Measurements from ENCODE around the gene GPBP1. TPM values are rescaled to one million over a fixed set of nuclear protein-coding genes. Genes with fewer than 3 reads are reported as not detected.
"Not testable (repeated sequence)": the region's sequence is repeated elsewhere in the genome, so short reads cannot be mapped to it uniquely, and the experiment has no call there.

Gene GPBP1
- total and polyA plus RNA-seq, 8 donors: 23.4 to 54.0 (median 29.0) TPM

GRCh38 chr5:57189515-57189914 is 15.7 kb downstream of the GPBP1 start:
- 61% methylated on average over 3 of the region's 3 CpGs for WGBS, 2 donors
- Histone ChIP-seq H3K27me3 (no peaks in the 10 kb centered on the region), H3K9me3 (no peaks in the 10 kb centered on the region), H3K4me1 (peaks cover 14 to 44% (median 39%) of the 10 kb centered on the region in 3 donors), H3K27ac (peak overlapping the region in 1 of 4 donors; percentile 25), H3K4me3 (no peak overlapping the region), H3K36me3 (no peaks in the 10 kb centered on the region)
- peak in 1 of 4 donors; percentile 11 for ATAC-seq
- no peak for TF ChIP-seq CTCF (IDR thresholded peaks at IDR 0.05)
- intact Hi-C loops (cut with DNase I): no loop called here
- FAIRE-seq: no peak
- no peak for DNase-seq

GRCh38 chr5:57190593-57190992 is 16.7 kb downstream of the GPBP1 start:
- Histone ChIP-seq H3K4me3 (no peak overlapping the region), H3K4me1 (peaks cover 14 to 33% (median 31%) of the 10 kb centered on the region in 3 donors), H3K27ac (no peak overlapping the region), H3K36me3 (no peaks in the 10 kb centered on the region), H3K27me3 (no peaks in the 10 kb centered on the region), H3K9me3 (no peaks in the 10 kb centered on the region)
- ATAC-seq (no peak), FAIRE-seq (no peak), DNase-seq (no peak)
- intact Hi-C loops (cut with DNase I): no loop called here
- no peak for TF ChIP-seq CTCF (IDR thresholded peaks at IDR 0.05)
- 56 to 68% methylated on average over 2 of the region's 2 CpGs for WGBS, 2 donors

GRCh38 chr5:57191163-57191562 is 17.3 kb downstream of the GPBP1 start:
- Histone ChIP-seq H3K4me1 (peaks cover 14 to 28% (median 26%) of the 10 kb centered on the region in 3 donors), H3K27ac (no peak overlapping the region), H3K36me3 (no peaks in the 10 kb centered on the region), H3K4me3 (no peak overlapping the region), H3K27me3 (no peaks in the 10 kb centered on the region), H3K9me3 (no peaks in the 10 kb centered on the region)
- DNase-seq (no peak), FAIRE-seq (no peak), ATAC-seq (no peak)
- TF ChIP-seq CTCF (IDR thresholded peaks at IDR 0.05): no peak
- 84 to 92% methylated on average over 5 of the region's 5 CpGs for WGBS, 2 donors
- intact Hi-C loops (cut with DNase I): no loop called here

GRCh38 chr5:57191986-57192385 is 18.1 kb downstream of the GPBP1 start:
- Histone ChIP-seq H3K27me3 (no peaks in the 10 kb centered on the region), H3K9me3 (no peaks in the 10 kb centered on the region), H3K36me3 (no peaks in the 10 kb centered on the region), H3K4me1 (peaks cover 13 to 22% (median 19%) of the 10 kb centered on the region in 3 donors), H3K4me3 (no peak overlapping the region), H3K27ac (no peak overlapping the region)
- intact Hi-C loops (cut with DNase I): no loop called here
- no peak for ATAC-seq
- no peak for DNase-seq
- TF ChIP-seq CTCF (IDR thresholded peaks at IDR 0.05): no peak
- no peak for FAIRE-seq
- WGBS, 2 donors: 73 to 88% methylated on average over 2 of the region's 2 CpGs

- DNase-seq; intact Hi-C loops (cut with DNase I): not testable (repeated sequence)
Measured at GRCh38 chr5:57192832-57193231, 19.0 kb downstream of the GPBP1 start.

More at GRCh38 chr5:57192832-57193231, 19.0 kb downstream of the GPBP1 start:
- not testable (repeated sequence) for H3K9me3 ChIP-seq, H3K27ac ChIP-seq, H3K4me3 ChIP-seq, ATAC-seq, H3K27me3 ChIP-seq, FAIRE-seq, H3K36me3 ChIP-seq
- 88 to 91% methylated on average over 6 of the region's 6 CpGs for WGBS, 2 donors
- peaks cover 5 to 14% (median 10%) of the 10 kb centered on the region in 3 donors for H3K4me1 ChIP-seq

Data from pancreas (tissue), 10 donors.